Fibroblast of pulmonary artery (primary cell): ENCODE measurements around the gene PDGFRB.

Source experiments
- DNase-seq: peaks from one replicate; pipeline ENCODE4 v3.0.0-alpha.2; 2010; ENCODE audit warnings: low read depth
- H3K4me3 ChIP-seq: replicated peaks from 2 replicates; pipeline ENCODE4 v1.5.1; 2011; ENCODE audit warnings: low read depth, mild to moderate bottlenecking, control low read depth, low read length, moderate library complexity
- TF ChIP-seq, protein P1 (sequence below): IDR thresholded peaks from 2 replicates; pipeline ENCODE4 v1.5.1; 2011; ENCODE audit warnings: mild to moderate bottlenecking, control low read depth, low read length, inconsistent platforms; ENCODE audit errors: missing control alignments

PDGFRB gene

DNA sequence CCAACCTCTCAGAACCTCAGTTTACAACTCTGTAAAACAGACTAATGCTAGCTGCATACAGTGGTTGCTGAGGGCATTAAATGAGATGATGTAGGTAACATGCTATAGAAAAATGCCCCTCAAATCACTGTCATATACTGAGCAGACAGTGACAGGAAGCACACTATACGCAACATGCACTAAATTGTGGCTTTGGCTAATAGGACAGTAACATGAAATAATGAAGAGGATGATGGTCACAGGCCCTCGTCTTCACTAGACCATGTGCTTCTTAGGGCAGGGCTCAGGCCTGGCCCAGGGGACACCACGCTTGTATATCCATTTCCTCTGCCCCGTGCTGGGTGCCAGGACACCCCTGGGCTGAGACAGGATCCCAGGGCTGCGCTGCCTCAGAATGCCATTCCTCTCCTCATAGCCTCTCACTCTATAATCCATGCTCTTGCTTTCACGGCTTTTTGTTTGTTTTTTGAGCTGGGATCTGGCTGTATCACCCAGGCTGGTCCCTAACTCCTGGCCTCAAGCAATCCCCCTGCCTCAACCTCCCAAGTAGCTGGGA, 88.2 kb downstream of the PDGFRB start:
- TF ChIP-seq, protein P1, sequence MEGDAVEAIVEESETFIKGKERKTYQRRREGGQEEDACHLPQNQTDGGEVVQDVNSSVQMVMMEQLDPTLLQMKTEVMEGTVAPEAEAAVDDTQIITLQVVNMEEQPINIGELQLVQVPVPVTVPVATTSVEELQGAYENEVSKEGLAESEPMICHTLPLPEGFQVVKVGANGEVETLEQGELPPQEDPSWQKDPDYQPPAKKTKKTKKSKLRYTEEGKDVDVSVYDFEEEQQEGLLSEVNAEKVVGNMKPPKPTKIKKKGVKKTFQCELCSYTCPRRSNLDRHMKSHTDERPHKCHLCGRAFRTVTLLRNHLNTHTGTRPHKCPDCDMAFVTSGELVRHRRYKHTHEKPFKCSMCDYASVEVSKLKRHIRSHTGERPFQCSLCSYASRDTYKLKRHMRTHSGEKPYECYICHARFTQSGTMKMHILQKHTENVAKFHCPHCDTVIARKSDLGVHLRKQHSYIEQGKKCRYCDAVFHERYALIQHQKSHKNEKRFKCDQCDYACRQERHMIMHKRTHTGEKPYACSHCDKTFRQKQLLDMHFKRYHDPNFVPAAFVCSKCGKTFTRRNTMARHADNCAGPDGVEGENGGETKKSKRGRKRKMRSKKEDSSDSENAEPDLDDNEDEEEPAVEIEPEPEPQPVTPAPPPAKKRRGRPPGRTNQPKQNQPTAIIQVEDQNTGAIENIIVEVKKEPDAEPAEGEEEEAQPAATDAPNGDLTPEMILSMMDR, result no peak
- no peak for DNase-seq
- no peak overlapping the region for H3K4me3 ChIP-seq

- TF ChIP-seq, protein P1, result no peak
- H3K4me3 ChIP-seq, result no peak overlapping the region
- peak; percentile 65 for DNase-seq
Observed at GRCh38 chr5:150066901-150067396, 88.7 kb downstream of the PDGFRB start.

DNA sequence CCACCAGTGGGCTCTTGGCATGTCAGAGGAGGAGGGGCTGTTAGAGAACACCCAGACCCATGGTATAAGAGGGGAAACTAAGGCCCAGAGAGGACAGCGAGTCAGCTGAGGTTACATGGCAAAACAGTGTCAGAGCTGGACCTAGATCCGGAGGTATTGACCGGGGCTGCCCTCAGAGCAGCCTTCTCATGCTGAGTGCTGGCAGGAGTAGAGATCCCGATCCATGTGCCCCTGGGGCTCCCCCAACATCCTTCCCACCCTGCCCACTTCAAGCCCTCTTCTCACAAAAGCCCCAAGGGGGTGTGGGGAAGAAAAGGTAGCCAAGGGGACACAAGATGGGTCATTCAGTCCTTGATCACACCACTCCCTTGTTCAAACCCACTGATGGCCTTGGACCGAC, 89.2 kb downstream of the PDGFRB start:
- H3K4me3 ChIP-seq, result no peak overlapping the region
- TF ChIP-seq, protein P1, result no peak
- no peak for DNase-seq

GRCh38 chr5:150065886-150066285, 89.8 kb downstream of the PDGFRB start:
- peak; percentile 18 for DNase-seq
- TF ChIP-seq, protein P1, result no peak
- H3K4me3 ChIP-seq, result no peak overlapping the region

DNA sequence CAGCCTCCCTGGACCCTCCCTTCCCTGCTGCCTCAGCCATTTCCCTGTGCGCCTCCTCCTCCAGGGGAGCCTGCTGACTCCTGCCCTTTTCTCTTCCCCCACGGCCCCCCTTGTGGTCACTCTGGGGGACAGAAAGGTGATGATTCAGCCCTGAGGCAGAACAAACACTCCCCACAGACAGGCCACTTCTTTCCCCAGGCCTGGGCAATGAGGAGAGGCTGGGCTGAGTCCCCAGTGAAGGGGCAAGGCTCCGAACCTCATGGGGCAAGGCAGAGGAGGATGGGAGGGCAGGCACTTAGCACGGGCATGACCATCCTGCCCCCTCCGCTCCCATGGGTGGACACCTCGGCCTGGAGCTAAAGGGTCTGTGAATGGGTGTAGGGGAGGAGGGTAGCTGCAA, 90.3 kb downstream of the PDGFRB start:
- TF ChIP-seq, protein P1, result no peak
- no peak for DNase-seq
- H3K4me3 ChIP-seq, result no peak overlapping the region

- TF ChIP-seq, protein P1, result no peak
- no peak overlapping the region for H3K4me3 ChIP-seq
- DNase-seq, result no peak
Observed at GRCh38 chr5:150064681-150065220, 90.9 kb downstream of the PDGFRB start.
